Measurements from ENCODE around the gene PLBD2.

Gene PLBD2

GRCh38 chr12:113371808-113372207 lies 13.4 kb downstream of the PLBD2 start:
- H3K4me3 ChIP-seq (ENCODE audit: low read depth, low read length) = no peak overlapping the region
- peaks cover 10% of the 10 kb centered on the region; the same call in 1 of the 2 replicates for H3K36me3 ChIP-seq (ENCODE audit: insufficient read depth, low read length)
- no peaks in the 10 kb centered on the region for H3K79me2 ChIP-seq (ENCODE audit: control insufficient read depth, insufficient read depth, low read length, unreplicated experiment)
- H2AFZ ChIP-seq (ENCODE audit: low read length, unreplicated experiment) = no peak overlapping the region
- no peak overlapping the region for H3K27ac ChIP-seq (ENCODE audit: low read depth, low read length)
- H3K27me3 ChIP-seq (ENCODE audit: insufficient read depth, low read length) = no peaks in the 10 kb centered on the region
- H3K4me1 ChIP-seq (ENCODE audit: control insufficient read depth, insufficient read depth, low read length, unreplicated experiment) = no peaks in the 10 kb centered on the region

GRCh38 chr12:113372371-113372770 lies 14.0 kb downstream of the PLBD2 start:
- no peak overlapping the region for H3K27ac ChIP-seq (ENCODE audit: low read depth, low read length)
- H3K4me3 ChIP-seq (ENCODE audit: low read depth, low read length) = no peak overlapping the region
- H2AFZ ChIP-seq (ENCODE audit: low read length, unreplicated experiment) = no peak overlapping the region
- H3K79me2 ChIP-seq (ENCODE audit: control insufficient read depth, insufficient read depth, low read length, unreplicated experiment) = no peaks in the 10 kb centered on the region
- no peaks in the 10 kb centered on the region for H3K4me1 ChIP-seq (ENCODE audit: control insufficient read depth, insufficient read depth, low read length, unreplicated experiment)
- no peaks in the 10 kb centered on the region for H3K27me3 ChIP-seq (ENCODE audit: insufficient read depth, low read length)
- H3K36me3 ChIP-seq (ENCODE audit: insufficient read depth, low read length) = peaks cover 10% of the 10 kb centered on the region; the same call in 1 of the 2 replicates

DNA sequence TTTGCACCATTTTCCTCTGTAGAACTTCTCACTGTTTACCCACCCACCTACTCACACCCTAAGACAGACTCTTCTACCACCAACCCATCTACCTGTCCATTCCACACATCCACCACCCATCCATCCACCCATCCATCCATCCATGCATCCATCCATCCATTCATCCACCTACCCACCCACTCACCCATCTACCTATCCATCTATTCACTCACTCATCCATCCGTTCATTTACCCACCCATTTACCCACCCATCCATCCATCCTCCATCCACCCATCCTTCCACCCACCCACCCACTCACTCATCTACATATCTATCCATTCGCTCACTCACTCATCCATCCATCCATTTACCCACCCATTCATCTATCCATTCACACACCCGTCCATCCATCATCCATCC lies 15.1 kb downstream of the PLBD2 start:
- no peak overlapping the region for H3K4me3 ChIP-seq (ENCODE audit: low read depth, low read length)
- no peaks in the 10 kb centered on the region for H3K79me2 ChIP-seq (ENCODE audit: control insufficient read depth, insufficient read depth, low read length, unreplicated experiment)
- H3K27me3 ChIP-seq (ENCODE audit: insufficient read depth, low read length) = no peaks in the 10 kb centered on the region
- H3K4me1 ChIP-seq (ENCODE audit: control insufficient read depth, insufficient read depth, low read length, unreplicated experiment) = no peaks in the 10 kb centered on the region
- H3K36me3 ChIP-seq (ENCODE audit: insufficient read depth, low read length) = peaks cover 10% of the 10 kb centered on the region; the same call in 1 of the 2 replicates
- H3K27ac ChIP-seq (ENCODE audit: low read depth, low read length) = no peak overlapping the region
- no peak overlapping the region for H2AFZ ChIP-seq (ENCODE audit: low read length, unreplicated experiment)

DNA sequence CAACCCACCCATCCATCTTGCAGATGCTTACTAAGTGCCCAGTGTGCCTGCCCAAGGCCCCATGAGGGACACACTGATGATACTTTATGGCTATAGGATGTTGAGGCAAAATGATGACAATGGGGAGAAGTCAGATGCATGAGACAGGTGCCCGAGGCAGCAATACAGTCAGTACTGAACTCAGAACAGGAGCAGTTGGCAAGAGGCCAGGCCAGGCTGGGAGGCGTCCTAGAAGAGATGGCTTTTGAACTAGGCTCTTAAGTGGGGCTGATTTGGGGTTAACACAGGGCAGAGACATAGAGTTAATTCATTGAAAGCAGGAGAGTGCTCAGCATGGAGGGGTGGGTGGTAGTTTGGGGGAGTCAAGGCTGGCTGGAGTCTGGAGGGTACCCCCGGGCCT lies 15.6 kb downstream of the PLBD2 start:
- H3K27ac ChIP-seq (ENCODE audit: low read depth, low read length) = no peak overlapping the region
- no peaks in the 10 kb centered on the region for H3K4me1 ChIP-seq (ENCODE audit: control insufficient read depth, insufficient read depth, low read length, unreplicated experiment)
- no peak overlapping the region for H2AFZ ChIP-seq (ENCODE audit: low read length, unreplicated experiment)
- H3K79me2 ChIP-seq (ENCODE audit: control insufficient read depth, insufficient read depth, low read length, unreplicated experiment) = no peaks in the 10 kb centered on the region
- H3K27me3 ChIP-seq (ENCODE audit: insufficient read depth, low read length) = no peaks in the 10 kb centered on the region
- peaks cover 10% of the 10 kb centered on the region; the same call in 1 of the 2 replicates for H3K36me3 ChIP-seq (ENCODE audit: insufficient read depth, low read length)
- H3K4me3 ChIP-seq (ENCODE audit: low read depth, low read length) = no peak overlapping the region

DNA sequence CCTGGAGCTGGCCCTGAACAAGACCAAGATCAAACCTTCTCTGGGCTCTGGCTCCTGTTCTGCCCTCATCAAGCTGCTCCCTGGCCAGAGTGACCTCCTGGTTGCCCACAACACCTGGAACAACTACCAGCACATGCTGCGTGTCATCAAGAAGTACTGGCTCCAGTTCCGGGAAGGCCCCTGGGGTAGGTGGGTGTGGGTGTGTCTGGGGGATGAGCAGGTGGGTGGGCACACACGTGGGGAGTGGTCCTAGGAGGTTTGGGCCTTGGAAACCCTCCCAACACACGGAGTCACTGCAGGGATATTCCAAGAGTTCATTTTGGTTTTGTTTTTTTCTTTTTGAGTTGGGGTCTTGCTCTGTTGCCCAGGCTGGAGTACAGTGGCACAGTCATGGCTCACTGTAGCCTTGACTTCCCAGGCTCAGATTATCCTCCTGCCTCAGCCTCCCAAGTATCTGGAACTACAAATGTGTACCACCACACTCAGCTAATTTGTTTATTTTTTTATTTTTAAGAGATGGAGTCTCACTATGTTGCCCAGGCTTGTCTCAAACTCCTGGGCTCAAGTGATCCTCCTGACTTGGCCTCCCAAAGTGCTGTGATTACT lies 16.5 kb downstream of the PLBD2 start:
- no peak overlapping the region for H2AFZ ChIP-seq (ENCODE audit: low read length, unreplicated experiment)
- no peaks in the 10 kb centered on the region for H3K4me1 ChIP-seq (ENCODE audit: control insufficient read depth, insufficient read depth, low read length, unreplicated experiment)
- H3K4me3 ChIP-seq (ENCODE audit: low read depth, low read length) = no peak overlapping the region
- no peaks in the 10 kb centered on the region for H3K27me3 ChIP-seq (ENCODE audit: insufficient read depth, low read length)
- no peaks in the 10 kb centered on the region for H3K79me2 ChIP-seq (ENCODE audit: control insufficient read depth, insufficient read depth, low read length, unreplicated experiment)
- peaks cover 10% of the 10 kb centered on the region; the same call in 1 of the 2 replicates for H3K36me3 ChIP-seq (ENCODE audit: insufficient read depth, low read length)
- no peak overlapping the region for H3K27ac ChIP-seq (ENCODE audit: low read depth, low read length)

- Histone ChIP-seq H3K79me2 (ENCODE audit: control insufficient read depth, insufficient read depth, low read length, unreplicated experiment) (no peaks in the 10 kb centered on the region), H3K27ac (ENCODE audit: low read depth, low read length) (no peak overlapping the region), H2AFZ (ENCODE audit: low read length, unreplicated experiment) (no peak overlapping the region), H3K36me3 (ENCODE audit: insufficient read depth, low read length) (peaks cover 6% of the 10 kb centered on the region; the same call in 1 of the 2 replicates), H3K4me1 (ENCODE audit: control insufficient read depth, insufficient read depth, low read length, unreplicated experiment) (no peaks in the 10 kb centered on the region), H3K27me3 (ENCODE audit: insufficient read depth, low read length) (no peaks in the 10 kb centered on the region), H3K4me3 (ENCODE audit: low read depth, low read length) (no peak overlapping the region)
These were observed 19.9 kb downstream of the PLBD2 start for GRCh38 chr12:113378291-113378690.

- H3K36me3 ChIP-seq (ENCODE audit: insufficient read depth, low read length) = no peaks in the 10 kb centered on the region
- no peak overlapping the region for H2AFZ ChIP-seq (ENCODE audit: low read length, unreplicated experiment)
- no peak overlapping the region for H3K27ac ChIP-seq (ENCODE audit: low read depth, low read length)
- H3K4me1 ChIP-seq (ENCODE audit: control insufficient read depth, insufficient read depth, low read length, unreplicated experiment) = no peaks in the 10 kb centered on the region
- no peaks in the 10 kb centered on the region for H3K27me3 ChIP-seq (ENCODE audit: insufficient read depth, low read length)
- H3K4me3 ChIP-seq (ENCODE audit: low read depth, low read length) = no peak overlapping the region
- H3K79me2 ChIP-seq (ENCODE audit: control insufficient read depth, insufficient read depth, low read length, unreplicated experiment) = no peaks in the 10 kb centered on the region
These were observed 22.8 kb downstream of the PLBD2 start for GRCh38 chr12:113381220-113381619.

DNA sequence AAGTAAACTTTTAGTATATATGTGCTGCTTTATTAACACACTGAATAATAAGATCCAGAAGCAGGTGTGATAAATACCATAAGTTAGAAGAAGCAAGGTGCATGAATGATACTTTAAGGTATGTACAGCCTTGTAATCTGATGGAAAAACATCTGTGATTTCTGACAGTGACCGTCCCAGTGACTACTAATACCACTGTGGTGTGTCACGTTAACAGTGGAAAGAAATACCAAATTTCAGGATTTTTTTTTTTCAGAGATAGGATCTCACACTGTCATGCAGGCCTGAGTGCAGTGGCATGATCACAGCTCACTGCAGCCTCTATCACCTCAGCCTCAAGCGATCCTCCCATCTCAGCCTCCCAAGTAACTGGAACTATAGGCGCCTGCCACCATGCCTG lies 23.8 kb downstream of the PLBD2 start:
- H3K27ac ChIP-seq (ENCODE audit: low read depth, low read length) = no peak overlapping the region
- no peaks in the 10 kb centered on the region for H3K79me2 ChIP-seq (ENCODE audit: control insufficient read depth, insufficient read depth, low read length, unreplicated experiment)
- no peak overlapping the region for H3K4me3 ChIP-seq (ENCODE audit: low read depth, low read length)
- no peaks in the 10 kb centered on the region for H3K4me1 ChIP-seq (ENCODE audit: control insufficient read depth, insufficient read depth, low read length, unreplicated experiment)
- no peak overlapping the region for H2AFZ ChIP-seq (ENCODE audit: low read length, unreplicated experiment)
- H3K27me3 ChIP-seq (ENCODE audit: insufficient read depth, low read length) = no peaks in the 10 kb centered on the region
- no peaks in the 10 kb centered on the region for H3K36me3 ChIP-seq (ENCODE audit: insufficient read depth, low read length)

DNA sequence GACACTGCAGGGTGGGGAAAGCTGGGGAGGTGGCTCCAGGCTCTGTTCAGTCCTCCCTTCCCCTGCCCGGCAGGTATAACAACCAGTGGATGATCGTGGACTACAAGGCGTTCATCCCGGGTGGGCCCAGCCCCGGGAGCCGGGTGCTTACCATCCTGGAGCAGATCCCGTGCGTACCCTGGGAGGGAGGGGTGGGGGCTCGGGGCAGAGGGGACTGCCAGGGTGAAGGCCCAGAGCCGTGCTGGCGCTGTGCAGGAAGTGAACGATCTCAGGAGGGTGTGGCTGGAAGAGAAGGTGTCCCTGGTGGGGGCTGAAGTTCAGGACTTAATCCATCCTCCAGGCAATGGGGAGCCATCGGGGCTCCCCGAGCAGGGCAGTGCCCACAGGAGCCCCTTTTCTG lies 26.4 kb downstream of the PLBD2 start:
- Histone ChIP-seq H2AFZ (ENCODE audit: low read length, unreplicated experiment) (no peak overlapping the region), H3K27ac (ENCODE audit: low read depth, low read length) (no peak overlapping the region), H3K27me3 (ENCODE audit: insufficient read depth, low read length) (no peaks in the 10 kb centered on the region), H3K4me1 (ENCODE audit: control insufficient read depth, insufficient read depth, low read length, unreplicated experiment) (no peaks in the 10 kb centered on the region), H3K4me3 (ENCODE audit: low read depth, low read length) (no peak overlapping the region), H3K36me3 (ENCODE audit: insufficient read depth, low read length) (no peaks in the 10 kb centered on the region), H3K79me2 (ENCODE audit: control insufficient read depth, insufficient read depth, low read length, unreplicated experiment) (no peaks in the 10 kb centered on the region)

DNA sequence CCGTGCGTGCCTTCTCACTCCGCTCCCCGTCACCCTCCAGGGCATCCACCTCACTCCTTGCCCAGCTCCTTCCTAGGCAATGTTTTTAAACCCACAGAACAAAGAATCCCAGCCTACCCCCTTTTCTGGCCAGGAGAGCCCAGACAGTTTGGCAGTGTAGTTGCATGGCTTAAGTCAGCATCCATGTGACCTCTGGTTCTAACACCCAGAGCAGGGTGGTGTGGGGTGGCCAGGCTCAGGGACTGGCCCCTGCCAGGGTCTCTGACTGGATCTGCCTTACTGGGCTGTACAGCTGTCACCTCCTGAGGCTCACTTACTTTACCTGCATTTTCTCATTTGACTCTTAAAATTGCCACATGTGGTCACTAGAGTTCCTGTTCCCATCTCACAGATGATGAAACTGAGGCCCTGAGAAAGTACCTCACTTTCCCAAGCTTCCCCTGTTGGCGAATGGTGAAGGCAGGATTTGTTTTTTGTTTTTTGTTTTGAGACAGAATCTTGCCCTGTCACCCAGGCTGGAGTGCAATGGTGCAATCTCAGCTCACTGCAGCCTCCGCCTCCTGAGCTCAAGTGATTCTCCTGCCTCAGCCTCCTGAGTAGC lies 27.0 kb downstream of the PLBD2 start:
- Histone ChIP-seq H3K27me3 (ENCODE audit: insufficient read depth, low read length) (no peaks in the 10 kb centered on the region), H3K27ac (ENCODE audit: low read depth, low read length) (no peak overlapping the region), H2AFZ (ENCODE audit: low read length, unreplicated experiment) (no peak overlapping the region), H3K4me3 (ENCODE audit: low read depth, low read length) (no peak overlapping the region), H3K36me3 (ENCODE audit: insufficient read depth, low read length) (peaks cover 3% of the 10 kb centered on the region; the same call in 1 of the 2 replicates), H3K4me1 (ENCODE audit: control insufficient read depth, insufficient read depth, low read length, unreplicated experiment) (no peaks in the 10 kb centered on the region), H3K79me2 (ENCODE audit: control insufficient read depth, insufficient read depth, low read length, unreplicated experiment) (no peaks in the 10 kb centered on the region)

DNA sequence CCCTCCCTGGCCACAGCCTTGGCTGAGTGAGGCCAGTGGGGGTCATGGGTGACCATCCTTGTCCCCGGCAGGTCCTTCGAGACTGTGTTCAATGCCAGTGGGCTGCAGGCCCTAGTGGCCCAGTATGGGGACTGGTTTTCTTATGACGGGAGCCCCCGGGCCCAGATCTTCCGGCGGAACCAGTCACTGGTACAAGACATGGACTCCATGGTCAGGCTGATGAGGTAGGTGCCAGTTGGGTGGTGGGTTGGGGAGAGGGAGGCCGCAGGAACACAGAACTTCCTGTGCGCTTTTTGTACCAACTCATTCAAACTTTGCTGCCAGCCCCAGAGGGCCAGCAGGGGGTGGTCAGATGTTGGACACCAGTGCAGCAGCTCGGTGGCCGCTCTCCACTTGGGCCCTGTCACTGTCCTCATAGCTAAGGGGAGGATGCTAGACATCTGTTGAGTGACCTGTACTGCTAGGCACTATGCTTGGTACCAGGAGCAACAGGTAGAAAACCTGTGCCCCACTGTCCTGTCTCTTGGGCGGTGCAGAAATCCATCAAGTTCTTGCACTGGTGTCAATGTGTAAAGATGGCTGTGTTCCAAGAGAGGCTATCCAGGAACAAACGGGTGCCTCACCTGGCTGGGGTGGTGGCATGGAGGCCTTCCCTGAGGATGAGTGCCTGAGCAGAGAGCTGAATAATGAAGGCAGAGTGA lies 28.6 kb downstream of the PLBD2 start:
- no peaks in the 10 kb centered on the region for H3K27me3 ChIP-seq (ENCODE audit: insufficient read depth, low read length)
- no peak overlapping the region for H3K27ac ChIP-seq (ENCODE audit: low read depth, low read length)
- no peaks in the 10 kb centered on the region for H3K79me2 ChIP-seq (ENCODE audit: control insufficient read depth, insufficient read depth, low read length, unreplicated experiment)
- H3K4me1 ChIP-seq (ENCODE audit: control insufficient read depth, insufficient read depth, low read length, unreplicated experiment) = no peaks in the 10 kb centered on the region
- H3K36me3 ChIP-seq (ENCODE audit: insufficient read depth, low read length) = peaks cover 7% of the 10 kb centered on the region; the same call in 1 of the 2 replicates
- no peak overlapping the region for H3K4me3 ChIP-seq (ENCODE audit: low read depth, low read length)
- H2AFZ ChIP-seq (ENCODE audit: low read length, unreplicated experiment) = no peak overlapping the region
